ENCODE data around the gene HERC4. TPM values are rescaled to one million over a fixed set of nuclear protein-coding genes. Genes with fewer than 3 reads are reported as not detected.

The HERC4 gene, protein sequence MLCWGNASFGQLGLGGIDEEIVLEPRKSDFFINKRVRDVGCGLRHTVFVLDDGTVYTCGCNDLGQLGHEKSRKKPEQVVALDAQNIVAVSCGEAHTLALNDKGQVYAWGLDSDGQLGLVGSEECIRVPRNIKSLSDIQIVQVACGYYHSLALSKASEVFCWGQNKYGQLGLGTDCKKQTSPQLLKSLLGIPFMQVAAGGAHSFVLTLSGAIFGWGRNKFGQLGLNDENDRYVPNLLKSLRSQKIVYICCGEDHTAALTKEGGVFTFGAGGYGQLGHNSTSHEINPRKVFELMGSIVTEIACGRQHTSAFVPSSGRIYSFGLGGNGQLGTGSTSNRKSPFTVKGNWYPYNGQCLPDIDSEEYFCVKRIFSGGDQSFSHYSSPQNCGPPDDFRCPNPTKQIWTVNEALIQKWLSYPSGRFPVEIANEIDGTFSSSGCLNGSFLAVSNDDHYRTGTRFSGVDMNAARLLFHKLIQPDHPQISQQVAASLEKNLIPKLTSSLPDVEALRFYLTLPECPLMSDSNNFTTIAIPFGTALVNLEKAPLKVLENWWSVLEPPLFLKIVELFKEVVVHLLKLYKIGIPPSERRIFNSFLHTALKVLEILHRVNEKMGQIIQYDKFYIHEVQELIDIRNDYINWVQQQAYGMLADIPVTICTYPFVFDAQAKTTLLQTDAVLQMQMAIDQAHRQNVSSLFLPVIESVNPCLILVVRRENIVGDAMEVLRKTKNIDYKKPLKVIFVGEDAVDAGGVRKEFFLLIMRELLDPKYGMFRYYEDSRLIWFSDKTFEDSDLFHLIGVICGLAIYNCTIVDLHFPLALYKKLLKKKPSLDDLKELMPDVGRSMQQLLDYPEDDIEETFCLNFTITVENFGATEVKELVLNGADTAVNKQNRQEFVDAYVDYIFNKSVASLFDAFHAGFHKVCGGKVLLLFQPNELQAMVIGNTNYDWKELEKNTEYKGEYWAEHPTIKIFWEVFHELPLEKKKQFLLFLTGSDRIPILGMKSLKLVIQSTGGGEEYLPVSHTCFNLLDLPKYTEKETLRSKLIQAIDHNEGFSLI
- total RNA-seq: 10 to 100 TPM; 57.3 to 68.5 TPM

DNA sequence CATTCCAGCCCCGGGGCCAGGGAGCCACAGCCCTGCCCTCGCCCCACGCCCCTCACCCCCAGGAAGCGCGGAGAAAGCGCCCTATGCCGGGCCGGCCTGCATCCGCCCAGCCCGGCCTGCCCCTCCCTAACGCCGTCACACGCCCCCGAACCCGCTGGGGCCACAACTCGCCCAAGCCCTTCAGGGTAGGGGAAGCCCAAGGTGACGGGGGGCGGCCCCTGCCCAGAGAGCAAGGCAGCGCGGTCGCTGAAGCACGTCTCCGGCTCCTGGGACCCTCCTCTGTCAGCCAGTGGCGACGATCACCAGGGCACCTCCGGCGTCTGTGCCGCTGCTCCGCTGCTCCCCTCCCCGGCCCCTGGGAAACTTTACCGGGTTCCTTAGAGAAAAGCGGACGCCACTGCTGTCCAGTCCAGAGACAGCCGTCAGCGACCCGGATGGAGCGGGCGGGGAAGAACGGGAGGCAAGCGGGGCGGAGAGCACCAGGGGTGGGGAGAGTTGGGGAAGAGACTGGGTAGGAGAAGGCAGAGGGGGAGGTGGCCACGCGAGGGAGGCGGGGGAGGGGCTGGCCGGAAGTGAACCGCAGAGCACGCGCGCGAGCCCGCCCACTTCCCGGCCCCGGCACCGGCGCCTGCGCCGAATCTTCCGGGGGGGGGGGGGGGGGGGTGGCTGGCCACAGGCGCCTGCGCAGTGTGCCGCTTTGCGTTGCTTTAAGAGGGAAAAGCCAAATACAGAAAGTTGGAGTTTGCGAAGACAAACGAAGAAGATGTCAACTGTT is at the start of gene HERC4:
TSS of gene HERC4 (minus strand) at position 509 of the 775 bp plus-strand sequence. CDS start 2,175 bp downstream, outside the sequence.

DNA sequence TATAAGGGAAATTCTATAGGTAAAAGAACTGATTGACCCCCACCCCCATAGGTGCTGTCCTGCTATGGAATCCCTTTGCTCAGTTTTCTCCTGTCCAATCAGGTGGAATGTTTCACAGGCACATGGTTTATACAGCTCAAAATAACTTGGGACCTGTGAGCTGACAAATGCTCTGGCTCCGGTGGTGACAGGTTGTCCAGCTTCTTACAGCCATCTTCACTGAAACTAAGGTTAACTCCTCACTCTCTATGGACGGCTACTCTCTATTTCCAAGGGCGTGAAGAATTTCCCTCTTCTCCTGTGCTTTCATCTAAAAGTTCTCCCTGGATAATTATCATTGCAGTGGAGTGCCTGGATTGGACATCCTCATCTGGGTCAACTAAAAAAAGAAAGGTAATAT is 34.2 kb upstream of the HERC4 start, which contains the start of gene MYPN:
TSS of gene MYPN (plus strand) at position 158 of the 400 bp plus-strand sequence. CDS start 11,951 bp downstream, outside the sequence.

DNA sequence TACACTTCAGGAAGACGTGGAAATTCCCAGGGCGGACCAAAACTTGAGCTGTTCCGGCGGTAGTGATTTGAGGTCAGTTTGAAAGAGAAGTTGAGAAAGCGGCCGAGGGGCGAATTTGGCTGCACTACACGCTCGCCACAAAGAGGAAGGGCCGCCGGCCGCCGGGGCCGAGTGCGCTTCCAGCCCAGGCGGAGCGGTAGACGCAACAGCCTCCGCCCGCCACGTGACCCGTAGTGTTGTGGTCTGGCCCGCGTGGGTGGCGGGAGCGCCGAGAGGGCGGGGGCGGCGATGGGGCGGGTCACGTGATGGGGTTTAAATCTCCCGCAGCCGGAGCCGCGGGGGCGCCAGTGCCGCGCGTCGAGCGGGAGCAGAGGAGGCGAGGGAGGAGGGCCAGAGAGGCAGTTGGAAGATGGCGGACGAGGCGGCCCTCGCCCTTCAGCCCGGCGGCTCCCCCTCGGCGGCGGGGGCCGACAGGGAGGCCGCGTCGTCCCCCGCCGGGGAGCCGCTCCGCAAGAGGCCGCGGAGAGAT is 190.7 kb downstream of the HERC4 start, which contains the start of gene SIRT1:
TSS of gene SIRT1 (plus strand) at position 344 of the 529 bp plus-strand sequence. CDS start at position 410, 66 bp downstream.

Other genes starting within 250 kb of the HERC4 start
- 1 to 10 TPM in 1 of 2 experiments, under 1 TPM in 1; 0.65 to 1.1 TPM for gene DNAJC12, start 237.1 kb downstream of the HERC4 start, total RNA-seq
- 10 to 100 TPM; 23.5 to 27.6 TPM for gene SIRT1, start 190.6 kb downstream of the HERC4 start, total RNA-seq
- not detected for gene MYPN, start 34.2 kb upstream of the HERC4 start, total RNA-seq
- not detected for gene ATOH7, start 156.8 kb upstream of the HERC4 start, total RNA-seq

Measured in activated naive CD4-positive, alpha-beta T cell treated with anti-CD3 and anti-CD28 coated beads, Interleukin-2, amount 10 ng/mL, durations not matched to agents 5 hours and 36 hours (primary cell).